ENCODE measurements around the gene CSKMT. TPM values are rescaled to one million over a fixed set of nuclear protein-coding genes. Genes with fewer than 3 reads are reported as not detected.

The CSKMT gene
- total RNA-seq, 2 experiments from 2014 or later = 17.8 to 18.8 TPM

- Histone ChIP-seq H3K27ac (ENCODE audit: low read depth in 1 of 2, low read length in 2 of 2) (peak overlapping the region; percentile 85 to 94), H3K27me3 (ENCODE audit: control insufficient read depth in 1 of 2, insufficient read depth in 2 of 2, low read length in 2 of 2) (no peaks in the 10 kb centered on the region), H3K4me3 (ENCODE audit: low read length) (peak overlapping the region; percentile 85), H3K9me3 (ENCODE audit: control insufficient read depth in 1 of 2, insufficient read depth in 1 of 2, low read length in 2 of 2) (no peaks in the 10 kb centered on the region), H3K36me3 (ENCODE audit: insufficient read depth, low read length) (peaks cover 26% of the 10 kb centered on the region), H3K4me1 (ENCODE audit: insufficient read depth, low read length) (peaks cover 54% of the 10 kb centered on the region)
- POLR2A ChIA-PET = interaction anchor here (0.7 to 9.9 kb wide), 26 partner anchors 12 to 173 kb away, joined by 3 to 165 read pairs (median 13); partner anchors contain the start of genes B3GAT3, C11orf98, CSKMT and EEF1G
- ATAC-seq (ENCODE audit: poor library complexity) = no peak
- Mint-ChIP-seq H3K27me3 (no peaks in the 10 kb centered on the region), H3K4me3 (peak overlapping the region; percentile 88), H3K9me3 (no peaks in the 10 kb centered on the region), H3K4me1 (ENCODE audit: low read depth) (peaks cover 55% of the 10 kb centered on the region), H3K27ac (peak overlapping the region; percentile 92), H3K36me3 (ENCODE audit: low read depth) (peaks cover 42% of the 10 kb centered on the region)
- TF ChIP-seq CTCF (IDR thresholded peaks at IDR 0.05) = no peak
- intact Hi-C loops (cut with DNase I, micrococcal nuclease) = loop anchor here (2.0 to 5.0 kb wide), 4 partner anchors 36 to 149 kb away; partner anchors contain the start of genes LBHD1 (in 2 of the 2), UQCC3 (in 2 of the 2), GANAB (in 1 of the 2) and TUT1 (in 1 of the 2)
- CTCF ChIA-PET = interaction anchor here (1.1 to 1.5 kb wide), 3 partner anchors 28 to 284 kb away, joined by 3 to 7 read pairs (median 6); partner anchors contain the start of gene TMEM179B
- peak in 3 of 14 experiments; percentile 8 to 45 (median 19) for DNase-seq
These were observed 43.3 kb downstream of the CSKMT start for GRCh38 chr11:62708392-62708791.

- DNase-seq (peak in 12 of 14 experiments; percentile 20 to 75 (median 52)), ATAC-seq (ENCODE audit: poor library complexity) (peak; percentile 34)
- POLR2A ChIA-PET = interaction anchor here (0.7 to 9.9 kb wide), 33 partner anchors 8 to 398 kb away, joined by 3 to 165 read pairs (median 7); partner anchors contain the start of genes B3GAT3, C11orf98, CSKMT and EEF1G
- Histone ChIP-seq H3K27me3 (ENCODE audit: control insufficient read depth in 1 of 2, insufficient read depth in 2 of 2, low read length in 2 of 2) (no peaks in the 10 kb centered on the region), H3K27ac (ENCODE audit: low read depth in 1 of 2, low read length in 2 of 2) (peak overlapping the region; percentile 85 to 94), H3K4me1 (ENCODE audit: insufficient read depth, low read length) (peaks cover 57% of the 10 kb centered on the region), H3K4me3 (ENCODE audit: low read length) (peak overlapping the region; percentile 85), H3K9me3 (ENCODE audit: control insufficient read depth in 1 of 2, insufficient read depth in 1 of 2, low read length in 2 of 2) (no peaks in the 10 kb centered on the region), H3K36me3 (ENCODE audit: insufficient read depth, low read length) (peaks cover 30% of the 10 kb centered on the region)
- intact Hi-C loops (cut with DNase I, micrococcal nuclease) = loop anchor here (1.0 to 5.0 kb wide), 6 partner anchors 19 to 149 kb away; partner anchors contain the start of genes LBHD1 (in 2 of the 2), UQCC3 (in 2 of the 2), GANAB (in 1 of the 2) and HNRNPUL2 (in 1 of the 2)
- TF ChIP-seq CTCF (IDR thresholded peaks at IDR 0.05) = no peak
- Mint-ChIP-seq H3K4me3 (peak overlapping the region; percentile 88), H3K27me3 (no peaks in the 10 kb centered on the region), H3K36me3 (ENCODE audit: low read depth) (peaks cover 46% of the 10 kb centered on the region), H3K4me1 (ENCODE audit: low read depth) (peaks cover 57% of the 10 kb centered on the region), H3K9me3 (no peaks in the 10 kb centered on the region), H3K27ac (peak overlapping the region; percentile 92)
- CTCF ChIA-PET = interaction anchor here (0.7 to 1.5 kb wide), 6 partner anchors 19 to 284 kb away, joined by 3 to 7 read pairs (median 4); partner anchors contain the start of genes SLC3A2, TMEM179B, TTC9C and TUT1
These were observed 43.7 kb downstream of the CSKMT start for GRCh38 chr11:62708793-62709192.

- peak; percentile 93 to 99 (median 96) for DNase-seq
- Histone ChIP-seq H3K4me1 (ENCODE audit: insufficient read depth, low read length) (peaks cover 57% of the 10 kb centered on the region), H3K27me3 (ENCODE audit: control insufficient read depth in 1 of 2, insufficient read depth in 2 of 2, low read length in 2 of 2) (no peaks in the 10 kb centered on the region), H3K36me3 (ENCODE audit: insufficient read depth, low read length) (peaks cover 35% of the 10 kb centered on the region), H3K27ac (ENCODE audit: low read depth in 1 of 2, low read length in 2 of 2) (peak overlapping the region; percentile 94 to 95), H3K4me3 (ENCODE audit: low read length) (peak overlapping the region; percentile 85), H3K9me3 (ENCODE audit: control insufficient read depth in 1 of 2, insufficient read depth in 1 of 2, low read length in 2 of 2) (no peaks in the 10 kb centered on the region)
- H3K9me3 Mint-ChIP-seq = no peaks in the 10 kb centered on the region
- TF ChIP-seq CTCF (IDR thresholded peaks at IDR 0.05) = no peak
- H3K27ac Mint-ChIP-seq = peak overlapping the region; percentile 92
- ATAC-seq (ENCODE audit: poor library complexity) = peak; percentile 80
- ChIA-PET POLR2A (interaction anchor here (0.7 to 9.9 kb wide), 34 partner anchors 8 to 399 kb away, joined by 3 to 165 read pairs (median 6); partner anchors contain the start of genes B3GAT3, C11orf98, CSKMT and EEF1G), CTCF (interaction anchor here (0.7 to 1.5 kb wide), 7 partner anchors 18 to 285 kb away, joined by 3 to 7 read pairs (median 4); partner anchors contain the start of genes HNRNPUL2, SLC3A2, TMEM179B and TTC9C)
- no peaks in the 10 kb centered on the region for H3K27me3 Mint-ChIP-seq
- peak overlapping the region; percentile 88 for H3K4me3 Mint-ChIP-seq
- intact Hi-C loops (cut with DNase I, micrococcal nuclease) = loop anchor here (1.0 to 5.0 kb wide), 6 partner anchors 18 to 148 kb away; partner anchors contain the start of genes LBHD1 (in 2 of the 2), UQCC3 (in 2 of the 2), GANAB (in 1 of the 2) and HNRNPUL2 (in 1 of the 2)
- H3K4me1 Mint-ChIP-seq (ENCODE audit: low read depth) = peaks cover 57% of the 10 kb centered on the region
- H3K36me3 Mint-ChIP-seq (ENCODE audit: low read depth) = peaks cover 52% of the 10 kb centered on the region
These were observed 44.3 kb downstream of the CSKMT start for GRCh38 chr11:62709247-62710000.

Data from CD4-positive, alpha-beta T cell (primary cell).